ENCODE results near the gene BRIP1.

- no peak for TF ChIP-seq YY1 (IDR thresholded peaks at IDR 0.05; ENCODE audit: low read depth)
- no peak for TF ChIP-seq EP300 (IDR thresholded peaks at IDR 0.05; ENCODE audit: borderline replicate concordance)
- no peak for TF ChIP-seq TCF12 (IDR thresholded peaks at IDR 0.05; ENCODE audit: low read depth)
- TF ChIP-seq MAX (IDR thresholded peaks at IDR 0.05): no peak
- no peak for TF ChIP-seq RAD21 (IDR thresholded peaks at IDR 0.05; ENCODE audit: low read depth)
- no peak for TF ChIP-seq CREB1 (IDR thresholded peaks at IDR 0.05; ENCODE audit: low read depth)
- no peak for TF ChIP-seq TAF1 (IDR thresholded peaks at IDR 0.05; ENCODE audit: low read depth)
- no peak for TF ChIP-seq FOXM1 (IDR thresholded peaks at IDR 0.05; ENCODE audit: borderline replicate concordance, low read depth)
- TF ChIP-seq REST (IDR thresholded peaks at IDR 0.05; ENCODE audit: low read depth): no peak
- no peak for TF ChIP-seq CEBPB (IDR thresholded peaks at IDR 0.05)
- TF ChIP-seq ZBTB7A (IDR thresholded peaks at IDR 0.05; ENCODE audit: low read depth): no peak
- TF ChIP-seq TEAD4 (IDR thresholded peaks at IDR 0.05): no peak
- no peak for TF ChIP-seq NFIC (IDR thresholded peaks at IDR 0.05)
Measured at GRCh38 chr17:61816538-61816937, 46.8 kb downstream of the BRIP1 start.
